ENCODE data around the gene RAC3.

Gene RAC3

GRCh38 chr17:81999587-81999975 is 31.9 kb upstream of the RAC3 start:
- DNase-seq (ENCODE audit: low read depth) = no peak

- DNase-seq (ENCODE audit: low read depth) = no peak
Observed at GRCh38 chr17:81999976-82000802, 31.3 kb upstream of the RAC3 start.

DNA sequence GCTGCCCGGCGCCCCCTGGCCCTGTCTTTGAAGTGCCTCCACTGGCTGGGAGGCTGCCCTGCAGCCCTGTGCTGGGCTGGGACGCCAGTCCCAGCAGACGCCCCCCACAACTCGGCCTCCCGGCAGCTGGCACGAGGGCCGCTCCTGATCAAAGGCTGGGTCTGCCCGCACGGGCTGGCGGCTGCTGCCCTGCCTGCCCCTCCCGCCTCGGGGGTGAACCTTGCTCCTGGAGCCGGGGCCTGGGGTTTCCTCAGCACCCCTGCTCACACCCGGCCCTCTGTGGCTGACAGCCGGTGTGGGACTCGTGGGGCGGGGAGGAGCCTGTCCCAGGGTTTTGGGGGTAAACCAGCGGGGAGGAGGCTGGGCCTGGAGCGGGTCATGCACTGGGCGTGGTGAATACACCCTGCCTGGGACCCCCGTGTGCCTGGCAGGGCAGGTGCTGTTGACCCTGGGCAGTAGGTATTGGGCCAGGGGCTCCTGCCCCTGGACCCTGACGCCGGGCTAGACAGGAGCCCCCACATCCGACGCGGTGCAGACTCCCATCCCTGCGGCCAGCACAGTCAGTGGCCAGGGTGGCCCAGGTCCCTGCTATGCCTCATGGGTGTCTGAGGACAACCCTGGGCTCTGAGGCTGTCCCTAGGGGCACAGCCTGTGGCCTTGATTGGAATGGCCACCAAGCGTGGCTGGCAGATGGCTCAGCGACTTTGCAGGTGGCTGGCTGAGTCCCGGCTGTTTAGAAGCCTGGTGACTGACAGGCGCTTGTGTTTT is 30.5 kb upstream of the RAC3 start:
- no peak for DNase-seq (ENCODE audit: low read depth)

- no peak for DNase-seq (ENCODE audit: low read depth)
Observed at GRCh38 chr17:82001571-82002056, 29.9 kb upstream of the RAC3 start.

DNA sequence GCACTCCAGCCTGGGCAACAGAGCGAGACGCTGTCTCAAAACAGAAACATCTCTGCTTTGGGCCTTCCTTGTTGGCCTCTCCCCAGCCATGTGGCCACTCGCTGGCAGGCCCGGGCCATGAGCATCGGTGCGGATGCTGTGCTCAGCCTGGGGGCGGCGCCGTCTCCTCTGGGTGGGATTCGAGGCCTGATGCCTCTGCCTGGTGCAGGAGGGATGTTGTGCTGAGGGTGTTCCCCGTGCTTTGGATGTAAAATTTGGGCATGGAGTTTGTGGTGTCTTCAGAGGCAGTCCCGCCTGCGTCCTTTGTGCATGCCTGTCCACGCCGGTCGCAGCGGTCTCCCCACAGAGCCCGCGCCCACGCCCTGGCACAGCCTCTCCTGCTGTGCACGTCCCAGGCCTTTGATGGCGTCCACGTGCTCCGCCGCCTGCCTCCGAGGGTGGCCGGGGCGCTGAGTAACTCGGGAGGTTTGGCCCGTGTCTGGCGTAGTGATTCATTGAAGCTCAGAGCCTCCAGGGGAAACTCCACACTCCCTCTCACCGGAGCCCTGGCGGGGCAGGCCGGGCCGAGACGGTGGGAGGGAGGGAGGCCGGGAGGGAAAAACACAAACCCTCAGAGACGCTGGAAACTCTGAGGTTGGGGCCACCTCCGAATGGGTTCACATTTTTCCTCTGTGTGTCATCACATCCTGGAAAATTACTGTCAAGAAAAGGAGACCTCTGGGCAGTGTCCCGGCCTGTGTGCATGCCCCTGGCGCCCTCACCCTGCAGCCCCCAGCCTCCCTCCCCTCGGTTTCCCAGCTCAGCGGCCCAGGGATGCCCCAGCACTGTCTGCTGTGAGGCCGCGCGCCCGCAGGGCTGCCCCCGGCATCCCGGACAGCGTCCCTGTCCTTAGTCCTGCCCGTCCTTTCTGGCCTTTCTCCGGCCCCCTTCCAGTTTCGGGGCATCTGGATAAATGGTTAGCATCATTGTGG is 27.8 kb upstream of the RAC3 start:
- no peak for DNase-seq (ENCODE audit: low read depth)

DNA sequence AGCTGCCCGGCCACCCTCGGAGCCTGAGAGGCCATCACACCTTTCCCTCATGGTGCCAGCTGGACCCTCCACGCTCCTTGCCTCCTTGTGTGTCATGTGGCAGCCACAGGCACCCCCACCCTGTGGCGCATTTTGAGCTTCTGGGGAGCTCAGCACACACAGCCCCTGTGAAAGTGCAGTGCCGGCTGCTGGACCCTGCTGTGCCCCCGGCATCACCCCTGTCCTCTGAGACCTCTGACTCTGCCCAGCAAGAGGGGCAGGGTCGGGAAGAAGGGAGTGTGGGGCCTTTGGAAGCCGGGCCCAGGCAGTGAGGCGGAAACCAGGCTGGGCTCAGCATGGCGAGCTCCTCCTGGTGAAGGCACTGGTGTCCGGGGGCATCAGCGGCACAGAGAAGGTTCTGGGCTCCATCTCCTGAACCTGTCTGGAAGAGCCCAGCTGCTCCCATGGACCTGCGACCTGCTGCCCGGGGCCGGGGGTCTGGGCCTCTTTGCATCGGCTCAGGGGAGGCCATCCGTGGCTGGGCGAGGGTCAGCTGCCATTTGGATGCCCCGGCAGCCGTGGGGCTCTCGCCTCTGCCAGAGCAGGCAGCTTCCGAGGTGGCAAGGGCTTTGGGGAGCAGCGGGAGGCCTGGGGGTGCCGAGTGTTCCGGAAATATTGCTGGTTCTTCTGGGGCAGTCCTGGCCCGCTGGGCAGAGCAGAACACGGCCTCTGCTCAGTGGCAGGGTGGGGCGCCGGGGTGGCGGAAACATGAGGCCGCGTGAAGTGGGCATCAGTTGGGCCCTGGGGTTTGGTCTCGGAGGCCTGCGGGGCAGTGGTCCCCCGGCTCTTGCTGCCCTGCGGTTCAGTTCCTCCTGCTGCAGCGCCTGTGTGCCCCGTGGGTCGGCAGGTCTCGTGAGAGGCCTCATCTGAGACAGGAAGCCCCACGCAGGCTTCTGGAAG is 26.7 kb upstream of the RAC3 start:
- DNase-seq (ENCODE audit: low read depth) = no peak

DNA sequence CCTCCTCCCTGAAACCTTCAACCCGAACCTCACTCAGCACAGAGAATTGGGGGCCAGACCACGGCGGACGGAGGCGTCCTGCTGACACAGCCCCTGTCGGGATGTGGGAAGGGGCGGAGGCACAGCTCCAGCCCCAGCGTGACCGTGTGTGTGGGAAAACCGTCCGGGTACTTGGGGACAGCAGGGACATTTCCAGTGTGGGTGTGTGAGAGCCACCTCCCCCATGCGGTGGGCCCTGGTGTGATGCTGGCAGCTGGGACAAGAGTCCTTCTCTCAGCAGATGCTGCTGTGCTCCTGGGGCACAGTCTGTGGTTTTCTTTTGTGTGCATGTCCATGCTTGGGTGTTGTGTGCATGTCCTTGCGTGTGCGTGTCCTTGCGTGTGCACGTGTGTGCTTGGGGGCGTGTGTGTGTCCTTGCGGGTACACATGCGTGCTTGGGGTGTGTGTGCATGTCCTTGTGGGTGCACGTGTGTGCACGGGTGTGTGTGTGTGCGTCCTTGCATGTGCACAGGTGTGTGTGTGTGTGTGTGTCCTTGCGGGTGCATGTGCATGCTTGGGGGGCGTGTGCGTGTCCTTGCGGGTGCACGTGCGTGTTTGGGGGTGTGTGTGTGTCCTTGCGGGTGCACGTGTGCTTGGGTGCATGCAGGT is 25.7 kb upstream of the RAC3 start:
- no peak for DNase-seq (ENCODE audit: low read depth)

- DNase-seq (ENCODE audit: low read depth) = no peak
Observed at GRCh38 chr17:82006468-82007227, 24.8 kb upstream of the RAC3 start.

GRCh38 chr17:82007228-82007494 is 24.3 kb upstream of the RAC3 start:
- DNase-seq (ENCODE audit: low read depth) = no peak

DNA sequence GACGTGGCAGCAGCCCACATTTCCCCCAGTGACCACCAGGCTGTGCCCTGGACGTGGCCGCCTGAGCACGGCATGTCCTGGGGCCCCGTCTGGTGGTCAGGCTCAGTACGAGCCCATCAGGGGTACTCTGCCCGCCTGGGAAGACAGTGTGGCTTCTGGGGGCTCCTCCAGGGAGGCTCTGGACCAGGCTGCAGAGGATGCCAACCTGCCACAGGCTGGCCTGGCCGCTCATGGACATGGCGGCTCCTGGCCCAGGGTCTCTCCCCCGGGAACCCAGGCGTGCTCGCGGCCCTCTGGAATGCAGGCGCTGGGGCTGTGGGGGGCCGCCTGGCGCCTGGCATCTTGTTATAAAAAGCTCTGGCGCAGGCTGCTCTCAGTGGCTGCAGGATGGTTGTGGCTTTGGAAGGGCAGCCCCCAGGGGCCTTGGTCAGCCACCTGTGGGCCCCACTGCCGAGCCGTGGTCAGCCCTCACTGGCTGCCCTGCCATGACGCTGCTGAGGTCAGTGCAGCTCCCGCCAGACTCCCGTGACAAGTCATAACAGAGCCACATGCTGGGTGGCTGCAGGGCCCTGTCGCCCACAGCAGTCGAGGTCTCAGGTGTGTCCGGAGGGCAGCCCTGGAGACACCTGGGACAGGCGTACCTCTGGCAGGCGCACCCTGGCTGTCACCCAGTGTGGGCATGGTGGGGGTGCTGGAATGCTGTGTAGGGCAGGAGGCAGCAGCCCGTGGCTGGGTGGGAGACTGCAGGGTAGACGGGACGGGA is 23.8 kb upstream of the RAC3 start:
- DNase-seq (ENCODE audit: low read depth) = no peak

- no peak for DNase-seq (ENCODE audit: low read depth)
Observed at GRCh38 chr17:82008258-82008940, 23.1 kb upstream of the RAC3 start.

GRCh38 chr17:82008941-82009405 is 22.5 kb upstream of the RAC3 start:
- DNase-seq (ENCODE audit: low read depth) = no peak

GRCh38 chr17:82009413-82009812 is 22.1 kb upstream of the RAC3 start:
- DNase-seq (ENCODE audit: low read depth) = no peak

DNA sequence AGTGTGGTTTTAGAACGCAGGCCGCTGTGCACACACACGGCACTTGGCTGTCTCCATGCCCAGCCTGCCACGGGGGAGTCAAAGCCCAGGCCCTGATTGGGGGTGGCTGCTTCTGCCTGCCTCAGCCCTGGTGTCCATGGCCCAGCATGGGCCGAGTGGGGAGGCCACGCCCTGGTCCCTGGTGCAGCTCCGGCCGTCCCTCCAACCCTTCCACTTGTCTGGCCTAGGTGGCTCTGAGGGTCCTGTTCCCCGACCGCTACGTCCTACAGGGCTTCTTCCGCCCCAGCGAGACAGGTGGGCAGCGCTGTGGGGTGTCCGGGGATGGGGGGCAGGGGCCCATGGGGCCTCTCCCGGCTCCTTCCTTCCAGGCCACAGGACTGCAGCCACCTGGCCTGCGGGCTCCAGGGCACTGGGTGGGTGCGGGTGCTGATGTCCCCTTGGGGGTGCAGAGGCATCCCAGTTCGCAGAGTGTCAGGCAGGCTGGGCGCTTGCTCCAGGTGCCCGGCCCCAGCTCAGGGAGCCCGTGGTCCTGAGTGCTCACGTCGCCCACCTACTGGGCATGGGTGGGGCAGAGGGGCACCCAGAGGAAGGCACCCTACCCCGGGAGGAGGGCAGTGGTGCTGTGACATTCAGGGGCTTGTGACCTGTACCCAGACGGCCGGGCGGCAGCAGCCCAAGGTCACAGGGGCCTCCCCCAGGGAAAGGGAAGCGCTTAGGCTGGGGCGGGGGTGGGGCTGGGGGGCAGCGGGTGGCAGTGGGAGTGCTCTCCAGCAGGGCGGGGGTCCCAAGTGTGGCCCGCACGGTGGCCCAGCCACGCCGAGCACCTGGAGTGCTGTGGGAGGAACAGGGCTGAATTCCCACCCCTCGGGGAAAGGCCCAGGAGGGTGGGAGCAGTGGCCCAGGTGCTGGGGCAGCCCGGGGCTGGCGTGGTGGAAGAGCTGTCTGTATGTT is 20.6 kb upstream of the RAC3 start:
- no peak for DNase-seq (ENCODE audit: low read depth)

DNA sequence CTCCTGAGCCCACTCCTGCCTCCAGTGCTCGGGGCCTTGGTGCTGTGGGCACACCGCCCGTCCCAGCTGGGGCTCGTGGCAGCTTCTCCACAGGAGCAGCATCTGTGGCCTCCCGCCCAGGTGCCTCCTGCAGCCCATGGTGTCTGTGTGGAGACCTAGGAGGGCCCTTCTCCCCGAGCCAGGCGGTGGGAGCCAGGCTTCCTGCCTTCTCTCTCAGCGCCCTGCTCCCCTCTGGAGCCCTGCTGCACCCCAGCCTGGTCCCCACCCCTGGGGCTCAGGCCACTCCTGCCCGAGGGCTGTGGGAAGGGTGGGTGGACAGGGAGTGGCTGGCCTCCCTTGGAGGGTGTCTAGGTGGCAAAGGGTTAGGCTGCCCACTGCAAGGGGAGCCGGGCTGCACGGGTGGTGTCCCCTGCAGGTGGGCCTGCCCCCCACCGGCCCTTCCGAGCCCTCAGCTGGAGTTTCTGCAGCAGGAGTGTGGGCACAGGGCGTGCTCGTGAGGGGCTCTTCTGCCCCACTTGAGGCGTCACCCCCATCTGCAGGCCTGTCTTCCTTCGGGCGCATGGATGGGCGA is 19.8 kb upstream of the RAC3 start:
- DNase-seq (ENCODE audit: low read depth) = no peak

GRCh38 chr17:82012261-82012639 is 19.2 kb upstream of the RAC3 start:
- DNase-seq (ENCODE audit: low read depth) = no peak

Measured in stimulated activated CD8-positive, alpha-beta memory T cell treated with anti-CD3 and anti-CD28 coated beads, Interleukin-15, amount 100 ng/mL, for 24 hours (primary cell).